GM19035 (cell line): ENCODE measurements around the gene MFSD2A.
"Not testable (repeated sequence)": the region's sequence is repeated elsewhere in the genome, so short reads cannot be mapped to it uniquely, and the experiment has no call there.

Experiments used
- ATAC-seq: cut with Tn5 transposase; IDR thresholded peaks from one replicate; pipeline ENCODE4 v1.9.1; 2021; ENCODE audit not compliant: unreplicated experiment

The MFSD2A gene

DNA sequence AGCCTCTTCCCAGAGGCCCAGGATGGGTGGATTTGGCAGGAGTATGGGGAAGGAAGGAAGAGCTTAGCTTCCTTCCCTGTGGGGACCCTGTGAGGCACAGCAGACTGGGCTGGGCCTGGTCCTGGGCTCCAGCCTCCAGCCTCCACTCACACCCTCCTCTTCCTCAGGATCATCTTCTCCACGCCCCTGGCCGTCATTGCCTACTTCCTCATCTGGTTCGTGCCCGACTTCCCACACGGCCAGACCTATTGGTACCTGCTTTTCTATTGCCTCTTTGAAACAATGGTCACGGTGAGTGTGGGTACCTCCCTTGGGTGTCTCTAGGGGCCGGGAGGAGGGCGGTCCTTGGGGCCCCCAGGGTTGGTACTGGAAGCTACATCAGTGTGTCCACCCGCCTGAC, 10.1 kb downstream of the MFSD2A start:
- no peak for ATAC-seq

DNA sequence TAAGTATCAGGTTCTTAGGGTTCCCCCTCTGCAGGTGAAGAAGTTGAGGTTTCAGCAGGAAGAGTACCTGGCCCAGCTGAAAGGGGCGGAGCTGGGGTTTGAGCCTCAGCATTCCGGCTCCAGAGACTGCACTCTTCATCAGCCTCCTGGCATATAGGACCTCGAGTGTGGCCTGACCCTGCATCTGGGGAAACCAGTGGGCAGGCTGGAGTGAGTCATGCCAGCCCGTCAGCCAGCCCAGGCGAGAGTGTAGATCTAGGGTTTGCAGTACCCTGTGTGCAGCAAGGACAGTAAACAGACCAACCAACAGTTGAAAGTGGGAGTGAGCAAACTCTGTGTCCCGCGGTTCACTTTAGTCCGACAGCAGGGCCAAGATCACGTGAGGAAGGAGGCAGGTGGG, 14.1 kb downstream of the MFSD2A start:
- ATAC-seq: no peak

DNA sequence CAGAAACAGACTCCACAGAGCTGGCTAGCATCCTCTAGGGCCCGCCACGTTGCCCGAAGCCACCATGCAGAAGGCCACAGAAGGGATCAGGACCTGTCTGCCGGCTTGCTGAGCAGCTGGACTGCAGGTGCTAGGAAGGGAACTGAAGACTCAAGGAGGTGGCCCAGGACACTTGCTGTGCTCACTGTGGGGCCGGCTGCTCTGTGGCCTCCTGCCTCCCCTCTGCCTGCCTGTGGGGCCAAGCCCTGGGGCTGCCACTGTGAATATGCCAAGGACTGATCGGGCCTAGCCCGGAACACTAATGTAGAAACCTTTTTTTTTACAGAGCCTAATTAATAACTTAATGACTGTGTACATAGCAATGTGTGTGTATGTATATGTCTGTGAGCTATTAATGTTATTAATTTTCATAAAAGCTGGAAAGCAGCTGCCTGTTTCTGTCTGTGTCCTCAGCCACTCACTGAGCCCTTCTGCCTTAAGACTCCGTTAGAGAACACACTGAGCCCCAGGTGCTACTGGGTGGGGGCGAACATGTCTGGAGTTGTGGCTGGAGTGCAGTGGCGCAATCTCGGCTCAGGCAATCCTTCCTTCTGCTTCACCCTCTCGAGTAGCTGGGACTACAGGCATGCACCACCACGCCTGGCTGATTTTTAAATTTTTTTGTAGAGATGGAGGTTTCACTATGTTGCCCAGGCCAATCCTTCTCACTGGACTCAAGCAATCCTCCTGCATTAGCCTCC, 14.8 kb downstream of the MFSD2A start:
- no peak for ATAC-seq

DNA sequence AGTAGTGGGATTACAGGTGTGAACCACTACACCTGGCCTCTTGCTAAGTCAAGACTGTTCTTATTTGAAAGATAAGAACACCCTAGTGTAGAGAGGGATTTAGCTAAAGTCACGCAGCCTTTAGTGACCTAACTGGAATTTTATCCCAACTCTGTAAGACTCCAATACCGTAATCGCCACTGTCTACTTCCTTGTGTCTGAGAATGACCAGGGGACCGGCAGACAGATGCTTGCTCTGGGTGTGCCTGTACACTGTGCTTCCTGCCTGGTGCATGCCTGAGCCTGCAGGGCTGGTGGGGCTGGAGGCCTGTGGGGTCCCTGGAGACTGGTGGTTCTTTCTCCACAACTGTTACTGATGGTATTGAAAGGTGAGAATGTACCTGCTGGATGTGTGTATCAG, 15.3 kb downstream of the MFSD2A start:
- no peak for ATAC-seq

DNA sequence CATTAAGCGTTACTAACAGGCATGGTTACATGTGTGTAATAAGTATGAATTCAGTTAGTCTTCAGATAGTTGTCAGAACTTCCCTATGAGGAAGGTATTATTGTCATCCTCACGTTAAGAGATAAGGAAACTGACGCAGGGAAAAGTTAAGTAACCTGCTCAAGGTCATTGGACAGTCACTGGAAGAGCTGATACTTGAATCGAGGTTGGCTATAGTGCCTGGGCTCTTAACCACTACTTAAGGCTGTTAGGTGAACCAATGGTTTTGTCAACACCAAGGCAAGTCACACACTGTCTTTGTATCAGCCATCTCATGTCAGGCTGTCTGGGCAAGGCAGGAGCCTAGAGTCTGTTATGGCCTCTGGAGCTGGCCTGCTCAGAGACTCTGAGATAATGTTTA, 16.2 kb downstream of the MFSD2A start:
- ATAC-seq: no peak

DNA sequence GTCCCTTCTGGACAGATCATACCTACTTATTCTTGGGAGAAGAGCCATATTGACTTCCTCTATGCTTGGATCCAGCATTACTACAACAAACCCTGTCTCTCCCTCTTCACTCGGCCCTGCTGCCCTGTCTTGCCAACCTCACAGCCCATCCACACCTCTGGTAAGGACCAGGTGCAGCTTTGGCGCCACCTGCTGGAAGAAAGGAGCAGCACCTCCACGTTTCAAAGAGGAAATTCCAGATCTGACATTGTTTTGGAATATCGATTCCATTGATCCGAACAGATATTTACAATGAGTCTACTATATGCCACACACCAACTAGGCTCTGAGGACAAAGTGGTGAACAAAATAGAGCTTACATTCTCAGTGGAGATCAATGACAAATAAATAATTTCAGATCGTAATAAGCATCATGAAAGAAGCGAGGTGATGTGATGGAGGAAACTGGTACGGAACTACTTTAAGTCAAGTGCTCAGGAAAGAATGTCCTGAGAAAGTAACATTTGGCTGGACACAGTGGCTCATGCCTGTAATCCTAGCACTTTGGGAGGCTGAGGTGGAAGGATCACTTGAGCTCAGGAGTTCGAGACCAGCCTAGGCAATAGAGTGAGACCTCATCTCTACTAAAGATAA, 18.7 kb downstream of the MFSD2A start:
- ATAC-seq: no peak

DNA sequence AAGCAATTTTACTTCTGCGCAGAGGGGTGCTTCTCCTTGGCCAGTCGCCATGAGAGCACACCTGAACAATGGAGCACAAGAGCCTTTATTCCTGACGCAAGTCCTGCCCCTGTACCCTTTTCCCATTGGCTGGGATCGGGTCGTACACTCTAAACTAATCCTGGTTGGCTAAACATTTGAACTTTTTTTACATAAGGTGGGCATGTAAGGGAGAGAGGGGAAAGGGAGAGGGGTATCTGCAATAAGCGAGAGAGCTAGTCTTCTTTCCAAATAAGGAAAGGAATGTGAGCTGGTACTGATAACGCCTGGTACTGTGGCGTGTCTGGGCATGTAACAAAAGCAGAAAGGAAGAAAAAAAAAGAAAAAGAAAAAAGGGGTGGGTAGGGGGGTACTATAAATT, 21.8 kb downstream of the MFSD2A start:
- ATAC-seq: no peak

DNA sequence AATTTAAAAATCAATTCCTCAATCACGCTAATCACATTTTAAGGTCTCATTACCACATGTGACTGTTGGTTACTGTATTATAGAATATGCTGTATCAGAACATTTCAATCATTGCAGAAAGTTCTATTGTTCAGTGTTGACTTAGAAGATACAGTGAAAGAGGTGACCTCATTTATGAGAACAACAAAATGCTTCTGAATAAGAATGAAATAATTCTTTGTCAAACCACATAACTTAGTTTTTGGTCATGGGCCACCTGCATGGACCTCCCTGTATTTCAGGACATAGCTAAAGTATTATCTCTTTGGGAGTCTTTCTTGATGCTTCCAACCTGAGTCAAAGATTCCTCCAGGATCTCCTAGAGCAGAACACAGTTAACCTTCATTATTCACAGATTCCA, 22.3 kb downstream of the MFSD2A start:
- no peak for ATAC-seq

DNA sequence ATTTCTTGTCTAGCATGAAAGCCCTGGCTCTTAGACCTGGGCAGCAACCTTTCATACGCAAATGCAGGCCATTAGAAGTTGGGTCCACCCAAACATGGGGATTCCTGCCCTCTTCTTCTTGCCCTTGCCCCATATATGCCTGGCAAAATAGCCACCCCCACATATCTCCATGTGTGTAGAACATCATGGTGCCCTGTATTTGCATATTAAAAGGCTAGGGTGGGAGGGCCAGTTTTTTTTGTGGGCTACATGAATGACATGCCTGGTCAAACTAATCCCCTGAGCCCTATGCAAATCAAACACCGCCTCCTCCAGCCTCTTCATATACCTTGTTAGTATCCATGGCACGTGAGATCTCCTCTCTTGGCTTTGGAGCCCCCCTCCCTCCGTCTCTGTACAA, 24.7 kb downstream of the MFSD2A start:
- ATAC-seq: no peak

DNA sequence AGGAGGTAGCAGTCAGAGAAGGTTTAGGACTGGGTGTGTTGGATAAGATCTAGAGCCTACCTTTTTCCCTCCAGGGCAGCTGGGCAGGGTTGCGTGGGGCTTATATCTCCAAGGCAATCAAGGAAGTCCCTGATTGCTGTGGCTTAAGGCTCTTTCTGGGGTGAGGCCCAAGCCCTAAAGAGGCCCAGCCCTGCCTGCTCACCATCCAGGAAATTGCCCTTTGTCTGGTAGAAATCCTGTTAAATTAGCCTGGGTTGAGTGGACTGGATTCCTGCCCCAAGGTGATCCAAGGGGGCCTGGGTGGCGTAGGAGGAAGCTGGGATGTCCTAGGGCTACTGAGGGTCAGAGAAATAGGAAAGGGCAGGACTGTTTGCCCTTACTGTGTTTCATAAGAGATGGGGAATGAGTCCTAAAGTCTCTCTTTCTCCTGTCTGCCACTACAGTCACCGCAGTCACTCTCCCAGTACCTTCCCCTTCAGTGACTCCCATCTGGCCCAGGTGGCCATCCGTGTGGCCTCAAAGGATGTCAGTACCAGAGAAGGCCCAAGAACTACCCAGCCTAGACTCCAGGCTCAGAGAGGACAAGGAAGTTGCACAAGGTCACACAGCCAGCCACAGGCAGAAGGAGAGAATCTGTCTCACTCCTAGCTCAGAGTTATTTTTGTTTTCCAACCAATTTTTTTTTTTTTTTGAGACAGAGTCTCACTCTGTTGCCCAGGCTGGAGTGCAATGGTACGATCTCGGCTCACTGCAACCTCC, 25.8 kb downstream of the MFSD2A start:
- no peak for ATAC-seq

DNA sequence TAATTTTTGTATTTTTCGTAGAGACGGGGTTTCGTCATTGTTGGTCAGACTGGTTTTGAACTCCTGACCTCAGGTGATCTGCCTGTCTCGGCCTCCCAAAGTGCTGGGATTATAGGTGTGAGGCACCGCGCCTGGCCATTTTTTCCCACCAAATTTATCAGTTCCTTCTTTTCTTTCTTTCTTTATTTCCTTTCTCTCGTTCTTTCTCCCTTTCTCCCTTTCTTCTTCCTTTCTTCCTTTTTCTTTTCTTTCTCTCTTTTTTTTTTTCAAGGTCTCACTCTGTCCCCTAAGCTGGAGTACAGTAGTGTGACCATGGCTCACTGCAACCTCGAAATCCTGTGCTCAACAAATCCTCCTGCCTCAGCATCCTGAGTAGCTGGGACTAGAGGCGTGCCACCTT, 26.4 kb downstream of the MFSD2A start:
- no peak for ATAC-seq

DNA sequence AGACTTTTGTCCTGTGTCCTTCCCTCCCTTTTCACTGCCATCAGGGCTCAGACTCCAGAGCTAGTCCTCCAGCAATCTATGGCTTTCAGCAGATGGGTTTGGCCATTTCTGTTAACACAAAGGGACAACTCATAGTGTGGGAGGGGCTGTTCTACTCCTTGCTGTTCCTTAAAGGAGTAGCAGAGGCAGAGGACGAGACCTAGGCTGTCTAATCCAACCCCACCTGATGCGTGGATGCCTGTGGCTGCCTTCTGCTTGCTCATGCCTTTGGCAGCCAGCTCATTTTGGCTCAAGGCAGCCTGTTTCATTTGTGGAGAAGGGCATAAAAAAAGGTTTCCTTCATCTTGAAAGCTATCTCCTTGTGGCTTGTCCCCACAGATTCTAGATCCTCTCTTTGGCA, 27.0 kb downstream of the MFSD2A start:
- no peak for ATAC-seq

DNA sequence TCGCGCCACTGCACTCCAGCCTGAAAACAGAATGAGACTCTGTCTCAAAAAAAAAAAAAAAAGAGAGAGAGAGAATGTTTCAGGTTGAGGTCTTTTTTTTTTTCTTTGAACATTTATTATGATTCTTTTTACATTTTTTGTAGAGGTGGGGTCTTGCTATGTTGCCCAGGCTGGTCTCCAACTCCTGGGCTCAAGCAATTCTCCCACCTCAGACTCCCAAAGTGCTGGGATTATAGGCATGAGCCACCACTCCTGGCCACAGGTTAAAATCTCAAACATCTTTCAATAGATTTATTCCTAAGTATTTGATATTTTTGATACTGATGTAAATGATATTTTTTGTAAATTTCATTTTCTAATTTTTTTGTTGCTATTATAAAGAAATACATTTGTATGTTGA, 29.5 kb downstream of the MFSD2A start:
- not testable (repeated sequence) for ATAC-seq

DNA sequence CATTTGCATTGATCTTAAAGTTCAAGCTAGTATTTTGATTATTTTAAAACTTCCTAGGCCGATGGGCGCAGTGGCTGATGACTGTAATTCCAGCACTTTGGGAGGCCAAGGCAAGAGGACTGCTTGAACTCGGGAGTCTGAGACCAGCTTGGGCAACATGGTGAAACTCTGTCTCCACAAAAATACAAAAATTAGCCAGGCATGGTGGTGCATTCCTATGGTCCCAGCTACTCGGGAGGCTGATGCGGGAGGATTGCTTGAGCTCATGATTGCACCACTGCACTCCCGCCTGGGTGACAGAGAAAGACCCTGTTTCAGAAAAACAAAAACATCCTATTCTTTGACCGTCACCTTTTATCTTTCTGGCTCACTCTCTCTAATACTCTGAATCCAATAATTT, 30.0 kb downstream of the MFSD2A start:
- ATAC-seq: no peak

DNA sequence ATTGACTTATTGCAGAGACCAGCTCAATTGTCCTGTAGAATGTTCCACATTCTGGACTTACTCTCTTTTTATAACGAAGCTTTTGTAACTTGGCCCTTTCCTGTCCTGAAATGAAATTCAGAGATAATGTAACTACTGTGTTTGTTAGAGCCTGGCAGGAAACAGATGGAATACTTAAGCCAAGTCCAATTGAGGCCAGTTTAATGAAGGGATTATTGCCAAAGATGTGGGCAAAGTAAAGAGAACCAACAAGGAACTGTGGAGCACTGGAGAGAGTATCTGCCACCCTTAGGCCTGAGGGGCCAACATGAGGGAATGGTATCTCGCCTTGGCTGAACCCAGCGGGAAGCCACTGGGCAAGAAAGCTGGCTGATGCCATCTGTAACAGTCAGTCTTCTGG, 32.9 kb downstream of the MFSD2A start:
- no peak for ATAC-seq

DNA sequence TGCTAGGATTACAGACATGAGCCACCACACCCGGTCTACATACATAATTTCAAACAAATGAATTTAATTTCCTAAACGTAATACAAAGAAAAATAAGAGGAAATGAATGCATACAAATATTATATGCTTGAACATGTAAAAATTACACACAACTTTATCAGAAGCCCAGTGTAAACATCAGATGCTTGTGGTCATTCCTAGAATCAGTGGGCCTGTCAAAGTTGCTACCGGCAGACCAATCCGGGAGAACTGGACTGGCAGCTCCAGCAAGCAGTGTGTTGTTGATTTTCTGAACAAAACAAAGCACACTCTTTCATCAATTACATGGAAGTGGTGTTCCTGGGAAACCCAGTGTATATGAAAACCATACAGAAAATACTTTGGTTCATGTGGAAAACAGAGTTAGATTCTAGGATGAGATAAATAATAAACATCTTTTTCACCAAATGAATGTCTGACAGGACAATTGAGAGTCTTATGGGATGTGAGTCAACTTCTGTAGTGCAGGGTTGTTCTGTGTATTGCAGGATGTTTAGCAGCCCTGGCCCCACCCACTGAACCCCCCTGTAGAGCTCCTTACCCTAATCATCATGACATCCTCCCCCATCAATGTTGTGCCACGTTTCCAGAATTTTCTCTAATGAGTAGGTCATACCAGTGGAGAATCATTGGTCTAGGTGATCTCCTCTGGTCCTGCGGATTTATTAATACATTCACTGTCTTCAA, 33.8 kb downstream of the MFSD2A start:
- ATAC-seq: no peak

DNA sequence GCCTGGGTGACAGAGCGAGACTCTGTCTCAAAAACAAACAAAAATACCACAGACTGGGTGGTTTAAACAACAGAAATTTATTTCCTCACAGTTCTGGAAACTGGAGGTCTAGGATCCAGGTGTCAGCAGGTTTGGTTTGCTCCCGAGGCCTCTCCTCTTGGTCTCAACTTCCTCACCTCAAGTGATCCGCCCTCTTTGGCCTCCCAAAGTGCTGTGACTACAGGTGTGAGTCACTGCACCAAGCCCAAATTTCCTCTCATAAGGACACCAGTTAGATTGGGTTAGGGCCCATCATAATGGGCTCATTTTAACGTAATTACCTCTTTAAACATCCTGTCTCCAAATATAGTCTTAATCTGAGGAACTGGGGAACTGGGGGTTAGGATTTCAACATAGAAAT, 35.5 kb downstream of the MFSD2A start:
- ATAC-seq: no peak

DNA sequence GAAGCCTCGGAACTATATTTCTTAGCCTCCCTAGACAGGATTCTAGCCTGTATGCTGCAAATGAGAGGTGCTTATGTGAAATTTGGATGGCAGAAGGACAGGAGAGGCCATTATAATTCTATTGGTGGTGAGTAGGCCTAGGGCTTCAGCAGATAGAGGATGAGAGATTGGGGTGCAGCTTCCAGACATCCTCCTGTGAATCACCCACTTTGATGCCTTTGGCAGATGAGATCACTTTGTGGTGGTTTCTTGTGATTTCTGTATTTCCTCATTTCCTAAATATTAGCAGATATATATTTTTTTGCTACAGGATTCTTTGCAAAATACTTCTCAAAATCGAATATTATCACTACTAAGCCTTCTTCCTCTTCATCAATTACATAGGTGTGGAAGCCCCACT, 37.3 kb downstream of the MFSD2A start:
- ATAC-seq: no peak

DNA sequence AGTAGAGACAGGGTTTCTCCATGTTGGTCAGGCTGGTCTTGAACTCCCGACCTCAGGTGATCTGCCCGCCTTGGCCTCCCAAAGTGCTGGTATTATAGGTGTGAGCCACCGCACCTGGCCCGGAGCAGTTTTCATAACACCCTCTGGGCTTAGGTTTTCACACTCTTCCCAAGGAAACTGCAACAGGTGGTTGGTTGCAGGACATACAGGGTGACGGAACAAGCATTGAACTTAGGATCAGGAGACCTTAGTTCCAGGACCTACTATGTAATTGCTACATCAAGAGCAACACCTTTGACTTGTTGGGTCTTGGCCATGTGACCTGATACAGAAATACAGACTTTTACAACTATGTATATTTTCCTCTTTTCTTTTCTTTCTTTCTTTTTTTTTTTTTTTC, 37.9 kb downstream of the MFSD2A start:
- no peak for ATAC-seq

DNA sequence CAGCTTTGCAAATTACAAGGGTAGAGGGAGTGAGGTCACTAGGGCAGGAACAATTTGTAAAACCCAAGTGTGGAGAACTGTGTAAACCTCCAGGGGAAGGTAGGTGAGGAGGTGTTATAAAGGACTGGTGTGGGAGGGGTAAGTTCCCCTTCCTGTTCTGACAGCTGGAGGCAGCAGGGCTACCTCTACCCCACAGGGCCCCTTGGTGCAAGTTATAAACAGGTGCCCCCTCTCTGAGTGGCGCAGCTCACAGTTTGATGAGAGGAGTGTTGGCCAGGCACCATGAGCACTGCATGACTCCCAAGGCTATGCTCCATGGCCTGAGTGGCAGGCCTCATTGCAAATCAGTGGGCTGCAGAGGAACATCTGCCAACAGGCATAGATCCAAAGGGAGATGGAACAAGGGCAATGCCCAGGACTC, 41.0 kb downstream of the MFSD2A start:
- ATAC-seq: no peak

DNA sequence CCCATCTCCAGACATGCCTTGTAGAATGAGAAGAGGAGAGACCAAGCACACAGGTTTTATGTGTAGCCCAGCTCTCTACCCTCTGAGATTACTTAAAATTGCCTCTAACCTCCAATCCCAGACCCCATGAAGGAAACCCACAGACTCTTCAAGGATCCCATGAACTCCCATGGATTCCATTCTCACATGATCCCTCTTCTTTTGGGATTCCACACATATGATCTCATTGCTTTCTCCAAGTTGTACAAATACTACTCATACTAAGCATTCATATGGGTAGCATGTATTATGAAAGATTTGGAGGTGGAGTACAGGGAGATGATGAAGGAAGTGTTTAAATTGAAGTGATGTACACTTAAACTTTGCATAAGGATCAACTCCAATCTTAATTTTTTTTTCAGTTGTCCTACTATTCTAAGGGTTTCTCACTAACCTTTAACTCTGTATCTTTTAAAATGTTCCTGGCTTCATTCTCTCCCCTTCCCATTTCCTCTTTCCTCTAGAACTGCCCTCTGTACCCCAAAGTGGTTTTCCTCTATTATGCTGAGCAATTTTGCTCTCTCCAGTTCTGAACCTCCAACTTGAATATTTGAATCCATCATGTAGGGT, 41.6 kb downstream of the MFSD2A start:
- no peak for ATAC-seq
